H4 (cell line): Measurements from ENCODE around the gene F2RL1. TPM values are rescaled to one million over a fixed set of nuclear protein-coding genes. Genes with fewer than 3 reads are reported as not detected.

Source experiments
- total RNA-seq: library from RNA; depleted of rRNA; stranded (reverse); fragments of >200 nt; shearing (Covaris generic); gene quantifications from 2 replicates; pipeline ENCODE4 v1.2.3, GENCODE V29; 2014; rRNA removed

The F2RL1 gene
- total RNA-seq, 1 experiment from 2014 or later, result 59.5 TPM

Other genes starting within 250 kb of the F2RL1 start
- 88.7 and 93.9 TPM in 2 replicates for gene F2RL2, start 195.6 kb upstream of the F2RL1 start, total RNA-seq
- 34.1 and 44.8 TPM in 2 replicates for gene F2R, start 102.9 kb upstream of the F2RL1 start, total RNA-seq
- gene S100Z, start 31.0 kb downstream of the F2RL1 start, total RNA-seq, result 0.23 TPM in 1 of 2 replicates, not detected in the other
- not detected in 2 replicates for gene CRHBP, start 134.0 kb downstream of the F2RL1 start, total RNA-seq
- 16.7 and 22.4 TPM in 2 replicates for gene AGGF1, start 211.4 kb downstream of the F2RL1 start, total RNA-seq